Ramos (cell line): Measurements from ENCODE around the gene TTC9B.
"Not testable (repeated sequence)": the region's sequence is repeated elsewhere in the genome, so short reads cannot be mapped to it uniquely, and the experiment has no call there.

Source experiments
- in situ Hi-C: fragments of 300-500 bp; cut with MboI; formaldehyde crosslinking; loops from one replicate; pipeline ENCODE4 v1.14.3; 2022; ENCODE audit warnings: low sequenced_read_pairs; ENCODE audit not compliant: unreplicated experiment

Gene TTC9B

GRCh38 chr19:40234429-40235237 is 16.4 kb upstream of the TTC9B start:
- in situ Hi-C loops = no loop called here

- in situ Hi-C loops = no loop called here
These were observed 15.7 kb upstream of the TTC9B start for GRCh38 chr19:40233811-40234389.

DNA sequence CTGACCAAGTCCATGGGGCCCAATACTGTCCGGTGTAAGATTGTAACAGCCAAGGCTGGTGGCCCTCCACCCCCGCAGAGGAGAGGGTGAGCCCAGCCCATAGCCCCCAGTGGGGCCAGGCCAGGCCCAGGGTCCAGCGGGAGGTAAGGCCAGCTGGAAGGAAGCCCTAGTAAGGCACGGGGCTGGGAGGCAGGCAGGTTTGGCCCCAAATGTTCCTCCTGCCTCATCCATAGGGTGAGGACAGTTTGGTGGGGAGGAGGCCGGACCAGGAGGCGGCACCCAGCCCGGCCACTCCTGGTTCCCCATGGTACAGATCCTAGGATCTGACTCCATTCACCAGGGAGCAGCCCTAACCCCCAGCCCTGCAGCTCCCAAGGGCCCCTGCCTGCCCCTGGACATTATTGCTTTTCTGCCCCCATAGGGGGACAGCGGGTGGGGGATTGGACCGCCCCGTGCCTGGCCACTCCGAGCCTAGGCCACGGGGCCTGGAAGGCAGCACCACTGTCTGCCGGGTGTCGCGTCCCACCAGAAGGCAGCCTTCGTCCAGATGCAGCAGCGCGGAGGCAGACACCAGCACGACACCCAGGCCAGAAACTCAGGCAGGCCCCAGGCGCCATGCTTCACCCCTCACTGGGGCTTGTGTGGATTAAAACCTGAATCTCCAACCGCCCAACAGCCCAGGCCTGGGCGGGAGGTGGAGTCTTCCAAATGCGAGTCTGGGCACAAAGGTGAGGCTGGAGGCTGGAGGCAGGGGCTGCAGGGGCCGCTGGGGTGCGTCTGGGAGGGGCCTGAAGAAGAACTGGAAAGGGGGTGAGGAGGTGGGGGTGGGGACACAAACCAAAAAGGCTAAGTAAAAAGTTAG is 15.0 kb upstream of the TTC9B start:
- in situ Hi-C loops = no loop called here

DNA sequence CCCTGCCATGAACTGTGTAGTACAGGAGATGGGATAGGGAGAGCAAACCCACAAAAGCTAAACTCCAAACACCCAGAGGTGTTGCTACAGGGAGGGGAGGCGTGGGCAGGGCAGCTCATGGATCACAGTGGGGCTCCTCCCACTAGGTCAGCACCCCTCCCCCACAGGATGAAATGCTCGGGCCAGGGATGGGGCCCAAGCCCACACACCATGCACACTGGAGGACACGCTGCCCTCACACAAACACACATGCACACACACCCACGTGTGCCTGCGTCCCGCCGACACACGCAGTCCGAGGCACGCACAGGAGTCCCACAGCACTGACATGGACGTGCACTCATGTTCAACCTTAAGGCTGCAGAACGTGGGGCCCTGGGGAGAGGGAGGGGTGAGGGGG is 14.3 kb upstream of the TTC9B start:
- in situ Hi-C loops = no loop called here

DNA sequence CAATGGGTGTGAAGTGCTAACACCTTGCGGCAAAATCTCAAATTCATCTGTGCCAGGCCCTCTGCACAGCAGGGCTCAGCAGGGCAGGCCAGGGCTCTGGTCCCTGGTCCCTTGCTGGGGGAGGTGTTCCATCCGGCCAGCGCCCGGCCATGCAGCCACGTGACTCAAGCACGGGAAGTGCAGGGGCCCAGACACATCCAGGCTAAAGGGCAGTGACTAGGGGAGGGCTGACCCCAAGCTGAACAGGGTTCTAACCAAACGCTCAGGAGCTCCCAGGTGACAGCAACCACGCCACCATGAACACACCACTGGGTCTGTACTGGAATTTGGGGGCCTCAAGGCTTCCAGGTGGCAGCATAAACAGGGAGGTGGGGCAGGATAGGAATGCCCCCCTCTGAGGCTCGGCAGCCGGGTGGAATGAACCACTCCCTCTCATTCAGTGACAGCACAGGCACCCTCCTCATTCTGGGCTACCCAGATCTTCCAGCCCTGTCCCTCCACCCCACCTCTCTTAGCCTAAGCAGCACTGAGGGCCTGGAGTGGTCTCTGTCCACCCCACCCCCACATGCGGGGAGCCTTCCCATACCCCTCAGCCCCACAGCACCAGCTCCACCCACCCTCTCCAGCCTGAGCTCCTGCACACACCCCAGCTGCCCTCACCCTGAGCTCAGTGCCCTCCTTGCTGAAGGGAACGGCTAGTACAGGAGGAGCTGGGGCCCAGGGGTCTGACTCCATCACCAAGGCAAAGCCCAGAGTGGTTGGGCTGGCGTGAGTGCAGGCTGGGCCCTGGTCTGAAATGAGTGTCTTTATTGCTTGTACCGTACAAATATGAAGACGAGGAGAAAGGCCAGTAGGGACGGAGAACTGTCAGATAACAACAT is 13.6 kb upstream of the TTC9B start:
- in situ Hi-C loops = no loop called here

DNA sequence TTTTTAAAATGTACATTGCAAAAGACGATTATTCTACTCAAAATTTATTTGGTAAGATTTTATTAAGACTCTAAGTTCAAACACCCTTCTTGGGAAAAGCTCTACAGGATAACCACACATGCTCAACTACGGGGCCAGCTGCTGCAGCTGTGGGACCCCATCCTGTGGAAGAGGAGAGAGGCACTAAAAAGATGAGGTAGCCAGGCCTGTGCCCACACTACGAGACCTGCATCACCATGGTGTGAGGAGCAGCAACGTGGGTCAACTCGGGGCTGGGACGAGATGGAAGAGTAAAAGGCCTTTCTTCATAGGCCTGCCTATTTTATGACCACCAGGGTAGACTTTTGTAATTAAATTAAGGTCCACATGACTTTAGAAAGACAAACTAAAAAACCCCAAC is 12.9 kb upstream of the TTC9B start:
- in situ Hi-C loops = no loop called here

DNA sequence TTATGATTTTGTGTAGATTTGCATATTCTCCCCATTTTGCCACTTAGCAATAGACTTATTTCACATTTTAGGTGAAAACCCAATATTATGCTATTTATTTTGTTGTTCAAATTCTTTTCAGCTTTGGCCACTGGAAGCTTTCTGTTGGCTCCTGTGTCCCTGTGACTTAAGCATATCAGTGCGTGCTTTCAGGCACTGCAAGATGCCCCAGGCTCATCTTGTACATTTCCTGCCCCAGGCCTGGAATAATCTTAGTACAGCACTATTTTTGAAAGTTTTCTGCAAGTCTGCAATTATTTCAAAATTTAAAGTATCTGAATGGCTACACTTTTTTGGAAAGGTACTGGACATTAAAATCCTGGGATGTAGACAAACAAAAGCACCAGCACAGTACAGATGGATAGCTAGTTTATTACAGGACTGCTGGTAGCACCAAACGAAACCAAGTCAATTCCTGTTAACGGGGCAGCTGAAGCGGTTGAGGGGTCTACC is 11.8 kb upstream of the TTC9B start:
- in situ Hi-C loops = no loop called here

- in situ Hi-C loops = no loop called here
These were observed 11.3 kb upstream of the TTC9B start for GRCh38 chr19:40229484-40229883.

GRCh38 chr19:40228863-40229262 is 10.7 kb upstream of the TTC9B start:
- in situ Hi-C loops = no loop called here

DNA sequence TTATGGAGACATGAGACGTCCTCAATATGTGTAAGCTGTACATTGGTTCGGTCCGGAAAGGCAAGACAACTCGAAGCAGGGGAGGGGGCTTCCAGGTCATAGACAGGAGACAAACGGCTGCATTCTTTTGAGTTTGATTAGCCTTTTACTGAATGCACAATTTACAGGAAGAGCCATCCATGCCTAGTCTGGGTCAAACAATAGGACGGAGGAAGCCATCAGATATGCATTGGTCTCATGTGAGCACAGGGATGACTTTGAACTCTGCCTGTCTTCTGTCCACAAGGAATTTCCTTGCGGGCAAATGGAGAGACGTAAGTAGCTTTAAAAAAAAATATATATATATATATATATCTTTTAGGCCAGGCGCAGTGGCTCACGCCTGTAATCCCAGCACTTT is 10.2 kb upstream of the TTC9B start:
- in situ Hi-C loops = no loop called here

DNA sequence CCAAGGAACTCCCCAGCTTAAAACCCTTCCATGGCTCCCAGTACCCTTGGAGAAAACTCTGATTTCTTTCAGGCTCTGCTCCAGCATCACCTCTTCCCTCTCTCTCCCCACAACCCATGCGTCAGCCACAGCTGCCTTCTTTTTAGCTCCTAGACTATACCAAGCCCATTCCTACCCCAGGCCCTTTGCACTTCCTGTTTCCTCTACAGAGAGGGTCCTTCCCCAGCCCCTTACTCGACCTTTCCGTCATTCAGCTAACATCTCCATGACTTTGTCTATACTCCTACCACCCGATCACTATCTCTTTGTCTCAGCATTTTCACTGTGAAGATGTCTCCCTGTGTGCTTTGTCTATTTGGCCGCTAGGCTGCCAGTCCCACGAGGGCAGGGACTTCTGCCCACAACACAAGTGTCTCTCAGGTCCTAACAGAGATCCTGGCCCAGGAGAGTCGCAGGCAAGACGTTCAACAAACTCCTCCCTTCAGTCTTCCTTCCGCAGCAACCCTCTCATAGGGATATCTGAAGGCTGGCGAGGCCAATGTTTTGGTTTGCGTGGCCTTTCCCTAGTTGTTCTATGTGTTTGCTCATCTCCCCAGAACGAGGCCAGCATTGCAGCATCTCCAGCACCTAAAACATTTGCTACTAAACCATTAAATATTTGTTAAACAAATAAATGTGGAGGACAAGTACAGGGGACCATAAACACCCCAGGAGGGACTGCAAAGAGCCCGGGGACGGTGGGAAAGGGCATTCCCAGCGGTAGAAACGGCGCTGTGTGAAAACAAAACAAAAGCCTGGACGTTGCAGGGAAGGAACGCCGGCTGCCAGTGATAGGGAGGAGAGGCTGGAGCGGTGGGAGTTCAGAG is 7.5 kb upstream of the TTC9B start:
- in situ Hi-C loops = no loop called here

- in situ Hi-C loops = no loop called here
These were observed 6.4 kb upstream of the TTC9B start for GRCh38 chr19:40224342-40225150.

GRCh38 chr19:40223135-40223822 is 5.1 kb upstream of the TTC9B start:
- in situ Hi-C loops = no loop called here

GRCh38 chr19:40221858-40222619 is 3.9 kb upstream of the TTC9B start:
- in situ Hi-C loops = no loop called here

DNA sequence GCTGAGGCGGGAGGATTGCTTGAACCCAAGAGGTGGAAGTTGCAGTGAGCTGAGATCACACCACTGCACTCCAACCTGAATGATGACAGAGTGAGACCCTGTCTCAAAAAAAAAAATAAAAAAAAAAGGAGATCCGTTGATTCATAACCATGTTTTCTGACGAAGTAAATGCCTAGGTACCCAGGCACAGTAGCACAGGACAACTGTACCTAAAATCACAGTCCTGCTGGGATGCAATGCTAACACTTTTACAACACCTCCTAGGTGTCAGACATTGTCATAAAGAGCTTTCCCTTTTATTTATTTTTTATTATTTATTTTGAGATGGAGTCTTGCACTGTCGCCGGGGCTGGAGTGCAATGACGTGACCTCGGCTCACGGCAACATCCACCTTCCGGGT is 2.5 kb upstream of the TTC9B start:
- in situ Hi-C loops = no loop called here

GRCh38 chr19:40219721-40220276 is 1.6 kb upstream of the TTC9B start:
- in situ Hi-C loops = no loop called here

DNA sequence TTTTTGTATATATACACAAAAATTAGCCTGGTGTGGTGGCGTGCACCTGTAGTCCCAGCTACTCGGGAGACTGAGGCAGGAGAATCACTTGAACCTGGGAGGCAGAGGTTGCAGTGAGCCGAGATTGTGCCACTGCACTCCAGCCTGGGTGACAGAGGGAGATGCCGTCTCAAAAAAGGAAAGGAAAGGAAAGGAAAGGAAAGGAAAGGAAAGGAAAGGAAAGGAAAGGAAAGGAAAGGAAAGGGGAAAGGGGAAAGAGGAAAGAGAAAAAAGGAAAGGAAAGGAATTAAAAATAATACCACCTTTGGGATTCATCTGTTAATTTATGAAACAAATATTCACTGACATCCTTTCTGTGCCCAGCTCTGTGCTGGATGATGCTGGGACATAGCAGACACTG is 845 bp upstream of the TTC9B start:
- in situ Hi-C loops = not testable (repeated sequence)
